ENCODE results near the gene PTHLH. TPM values are rescaled to one million over a fixed set of nuclear protein-coding genes. Genes with fewer than 3 reads are reported as not detected.

Gene PTHLH
- total and polyA plus RNA-seq, 7 donors, result 0.55 to 7.5 (median 0.95) TPM; not detected in 2

DNA sequence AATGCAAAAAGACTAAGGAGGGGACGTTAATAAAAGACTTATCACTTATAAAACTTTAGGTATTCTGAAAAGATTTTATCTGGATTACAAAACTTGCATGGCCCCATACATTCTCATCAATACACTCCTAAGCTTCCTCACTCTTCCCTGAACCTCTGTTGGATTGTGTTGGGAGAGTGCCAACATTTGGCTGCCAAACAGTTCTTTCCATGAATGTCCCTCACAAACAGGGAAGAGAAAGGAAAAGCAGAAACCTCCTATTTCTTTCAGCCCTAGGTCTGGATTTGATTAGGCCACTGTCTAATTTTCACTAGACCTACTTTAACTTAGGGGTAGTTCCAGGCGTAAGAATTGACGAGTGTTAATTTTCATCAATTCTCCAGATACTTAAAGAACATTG, 11.7 kb downstream of the PTHLH start:
- no peaks in the 10 kb centered on the region for H3K9me3 ChIP-seq
- DNase-seq, result no peak
- H3K27ac ChIP-seq, result no peak overlapping the region
- H3K4me1 ChIP-seq, result no peaks in the 10 kb centered on the region
- 92% methylated on average over 3 of the region's 3 CpGs for WGBS, 2 donors
- H3K36me3 ChIP-seq, result no peaks in the 10 kb centered on the region
- TF ChIP-seq, protein P1, sequence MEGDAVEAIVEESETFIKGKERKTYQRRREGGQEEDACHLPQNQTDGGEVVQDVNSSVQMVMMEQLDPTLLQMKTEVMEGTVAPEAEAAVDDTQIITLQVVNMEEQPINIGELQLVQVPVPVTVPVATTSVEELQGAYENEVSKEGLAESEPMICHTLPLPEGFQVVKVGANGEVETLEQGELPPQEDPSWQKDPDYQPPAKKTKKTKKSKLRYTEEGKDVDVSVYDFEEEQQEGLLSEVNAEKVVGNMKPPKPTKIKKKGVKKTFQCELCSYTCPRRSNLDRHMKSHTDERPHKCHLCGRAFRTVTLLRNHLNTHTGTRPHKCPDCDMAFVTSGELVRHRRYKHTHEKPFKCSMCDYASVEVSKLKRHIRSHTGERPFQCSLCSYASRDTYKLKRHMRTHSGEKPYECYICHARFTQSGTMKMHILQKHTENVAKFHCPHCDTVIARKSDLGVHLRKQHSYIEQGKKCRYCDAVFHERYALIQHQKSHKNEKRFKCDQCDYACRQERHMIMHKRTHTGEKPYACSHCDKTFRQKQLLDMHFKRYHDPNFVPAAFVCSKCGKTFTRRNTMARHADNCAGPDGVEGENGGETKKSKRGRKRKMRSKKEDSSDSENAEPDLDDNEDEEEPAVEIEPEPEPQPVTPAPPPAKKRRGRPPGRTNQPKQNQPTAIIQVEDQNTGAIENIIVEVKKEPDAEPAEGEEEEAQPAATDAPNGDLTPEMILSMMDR (IDR thresholded peaks at IDR 0.05), result no peak
- no peak for TF ChIP-seq POLR2A (IDR thresholded peaks at IDR 0.05)
- no peak for TF ChIP-seq POLR2AphosphoS5 (IDR thresholded peaks at IDR 0.05)
- TF ChIP-seq EP300 (IDR thresholded peaks at IDR 0.05), result no peak
- peaks cover 0 to 12% (median 7%) of the 10 kb centered on the region in 3 donors for H3K27me3 ChIP-seq
- H3K4me3 ChIP-seq, result no peak overlapping the region
- intact Hi-C loops (cut with DNase I), result no loop called here

DNA sequence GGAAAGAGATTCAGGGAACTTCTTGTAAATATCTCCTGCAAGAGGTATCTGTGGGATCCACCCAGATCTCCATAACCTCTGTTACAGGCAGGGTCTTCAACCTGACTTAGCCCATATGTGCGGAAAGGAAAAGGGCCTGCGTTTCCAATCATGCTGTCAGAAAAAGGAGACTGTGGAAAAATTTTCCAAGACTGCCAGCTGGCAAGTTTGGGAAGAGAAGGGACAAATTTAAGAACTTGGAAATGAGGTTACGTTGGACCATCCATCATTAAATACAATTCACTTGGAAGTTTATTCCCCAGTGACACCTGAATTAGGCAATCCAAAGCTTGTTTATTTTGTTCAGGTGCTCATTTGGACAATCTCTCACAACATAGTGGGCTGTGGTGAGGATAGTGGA, 13.9 kb downstream of the PTHLH start:
- intact Hi-C loops (cut with DNase I), result no loop called here
- WGBS, 2 donors, result 82 to 86% methylated on average over 3 of the region's 3 CpGs
- Histone ChIP-seq H3K4me3 (no peak overlapping the region), H3K27me3 (no peaks in the 10 kb centered on the region), H3K9me3 (no peaks in the 10 kb centered on the region), H3K4me1 (no peaks in the 10 kb centered on the region), H3K36me3 (no peaks in the 10 kb centered on the region), H3K27ac (no peak overlapping the region)
- no peak for DNase-seq
- TF ChIP-seq POLR2A (IDR thresholded peaks at IDR 0.05) (no peak), EP300 (IDR thresholded peaks at IDR 0.05) (no peak)
- TF ChIP-seq, protein P1 (IDR thresholded peaks at IDR 0.05), result no peak

GRCh38 chr12:27957366-27957765, 15.2 kb downstream of the PTHLH start:
- TF ChIP-seq POLR2A (IDR thresholded peaks at IDR 0.05) (no peak), POLR2AphosphoS5 (IDR thresholded peaks at IDR 0.05) (no peak), EP300 (IDR thresholded peaks at IDR 0.05) (no peak)
- TF ChIP-seq, protein P1 (IDR thresholded peaks at IDR 0.05), result no peak
- 67 to 81% methylated on average over 3 of the region's 3 CpGs for WGBS, 2 donors
- Histone ChIP-seq H3K4me3 (no peak overlapping the region), H3K36me3 (no peaks in the 10 kb centered on the region), H3K27ac (no peak overlapping the region), H3K4me1 (no peaks in the 10 kb centered on the region), H3K9me3 (no peaks in the 10 kb centered on the region), H3K27me3 (no peaks in the 10 kb centered on the region)
- intact Hi-C loops (cut with DNase I), result no loop called here
- no peak for DNase-seq

- Histone ChIP-seq H3K27ac (no peak overlapping the region), H3K9me3 (no peaks in the 10 kb centered on the region), H3K36me3 (no peaks in the 10 kb centered on the region), H3K4me1 (no peaks in the 10 kb centered on the region), H3K4me3 (no peak overlapping the region), H3K27me3 (no peaks in the 10 kb centered on the region)
- intact Hi-C loops (cut with DNase I), result no loop called here
- WGBS, 2 donors, result 88 to 92% methylated on average over 3 of the region's 3 CpGs
- TF ChIP-seq, protein P1 (IDR thresholded peaks at IDR 0.05), result no peak
- TF ChIP-seq POLR2AphosphoS5 (IDR thresholded peaks at IDR 0.05) (no peak), EP300 (IDR thresholded peaks at IDR 0.05) (no peak), POLR2A (IDR thresholded peaks at IDR 0.05) (no peak)
- no peak for DNase-seq
These were observed 18.7 kb downstream of the PTHLH start for GRCh38 chr12:27953817-27954216.

DNA sequence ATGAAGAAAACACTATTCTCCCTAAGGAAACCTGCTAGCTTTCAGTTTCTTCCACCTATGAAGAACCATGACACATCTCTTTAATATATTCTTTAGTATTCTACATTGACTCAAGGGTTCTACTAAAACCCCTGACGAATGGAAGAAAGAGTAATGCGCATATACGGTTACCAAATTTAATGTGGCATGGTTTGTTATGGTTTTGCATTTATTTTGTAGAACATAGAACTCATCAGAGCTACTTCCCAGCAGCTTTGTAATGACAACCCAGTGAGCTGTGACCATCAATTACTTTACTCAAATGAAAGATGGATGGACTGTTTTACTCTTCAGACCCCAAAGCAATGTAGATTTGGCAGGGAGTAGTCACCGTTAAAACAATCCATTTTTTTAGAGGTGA, 19.2 kb downstream of the PTHLH start:
- Histone ChIP-seq H3K4me1 (no peaks in the 10 kb centered on the region), H3K27ac (no peak overlapping the region), H3K36me3 (no peaks in the 10 kb centered on the region), H3K27me3 (no peaks in the 10 kb centered on the region), H3K9me3 (no peaks in the 10 kb centered on the region), H3K4me3 (no peak overlapping the region)
- TF ChIP-seq, protein P1 (IDR thresholded peaks at IDR 0.05), result no peak
- TF ChIP-seq POLR2A (IDR thresholded peaks at IDR 0.05) (no peak), EP300 (IDR thresholded peaks at IDR 0.05) (no peak), POLR2AphosphoS5 (IDR thresholded peaks at IDR 0.05) (no peak)
- intact Hi-C loops (cut with DNase I), result no loop called here
- DNase-seq, result no peak
- WGBS, 2 donors, result 93 to 94% methylated on average over 4 of the region's 4 CpGs

Measured in sigmoid colon (tissue), 7 donors.